ES-I3 (cell line): ENCODE measurements around the gene MATK.

ENCODE experiments used
- H3K36me3 ChIP-seq: 2 replicates; pipeline ENCODE4 v1.6.1; 2013; ENCODE audit warnings: mild to moderate bottlenecking, low read length, control low read depth, moderate library complexity; ENCODE audit not compliant: insufficient read depth
- H3K4me1 ChIP-seq: 2 replicates; pipeline ENCODE4 v1.6.1; 2013; ENCODE audit warnings: mild to moderate bottlenecking, control low read depth, low read length; ENCODE audit not compliant: insufficient read depth
- H3K9ac ChIP-seq: 2 replicates; pipeline ENCODE4 v1.6.1; 2013; ENCODE audit warnings: low read depth, mild to moderate bottlenecking, low read length, moderate library complexity
- H3K9me3 ChIP-seq: 2 replicates; pipeline ENCODE4 v1.6.1; 2013; ENCODE audit warnings: mild to moderate bottlenecking, low read length, moderate library complexity; ENCODE audit not compliant: control insufficient read depth, insufficient read depth

The MATK gene

DNA sequence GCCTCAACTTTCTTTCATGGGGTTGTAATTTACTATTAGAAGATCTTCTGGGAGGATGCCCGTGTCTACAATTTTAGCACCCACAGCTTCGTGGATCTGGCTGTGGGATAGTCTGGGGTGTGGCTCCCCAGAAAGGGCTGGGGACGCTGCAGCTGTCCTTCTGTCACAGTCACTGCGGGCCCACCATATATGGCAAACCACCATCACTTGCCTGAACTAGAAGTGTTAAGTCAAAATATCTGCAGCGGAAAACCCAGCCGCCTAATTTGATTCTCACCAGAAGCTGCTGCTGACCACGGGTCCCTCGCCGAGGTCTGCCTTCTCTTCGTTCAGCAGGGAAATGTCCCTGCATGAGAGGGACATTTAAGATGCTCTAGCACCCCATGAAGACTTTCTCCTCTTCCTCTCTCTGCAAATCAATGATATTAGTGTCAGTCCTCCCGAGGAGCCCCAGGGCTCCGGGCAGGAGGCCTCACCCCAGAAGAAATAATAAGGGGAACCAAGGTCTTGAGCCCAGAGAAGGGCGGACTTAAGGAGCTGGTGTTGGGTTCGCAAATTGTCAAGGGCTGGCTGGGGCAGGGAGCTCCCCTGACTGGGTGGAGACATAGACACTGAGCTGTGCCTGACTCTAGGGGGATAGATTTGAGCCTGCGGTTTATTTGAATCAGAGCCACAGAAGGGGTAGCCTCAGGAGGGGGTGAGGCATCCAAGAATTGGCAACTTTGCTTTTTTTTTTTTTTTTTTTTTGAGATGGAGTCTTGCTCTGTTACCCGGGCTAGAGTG is 3.0 kb upstream of the MATK start:
- H3K9me3 ChIP-seq = no peaks in the 10 kb centered on the region

DNA sequence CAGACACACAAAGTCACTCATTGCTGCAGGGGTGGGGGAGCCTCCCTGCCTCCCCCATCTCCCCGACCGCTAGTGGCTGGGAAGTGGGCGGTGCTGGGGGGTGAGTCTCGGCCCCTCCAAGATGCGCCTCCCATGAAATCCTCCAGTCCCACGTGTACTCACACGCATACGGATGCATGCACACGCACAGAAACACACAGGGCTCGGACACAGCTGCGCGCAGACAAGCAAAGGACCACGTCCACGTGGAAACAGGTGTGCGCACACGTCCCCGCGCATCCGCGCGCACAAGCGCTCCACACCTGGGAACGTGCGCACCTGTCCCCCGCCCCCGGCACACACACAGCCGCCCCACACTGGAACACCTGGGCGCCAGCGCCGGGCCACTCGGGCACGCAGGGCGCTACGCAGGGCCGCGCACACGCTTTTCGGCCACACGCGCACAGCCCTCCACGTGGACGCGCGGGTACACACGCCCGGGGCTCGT is 687 bp downstream of the MATK start:
- H3K36me3 ChIP-seq = peaks cover 4% of the 10 kb centered on the region; the same call in 1 of the 2 replicates
- H3K4me1 ChIP-seq = no peaks in the 10 kb centered on the region
- H3K9ac ChIP-seq = peak overlapping the region; percentile 70
- H3K9me3 ChIP-seq = peaks cover 15% of the 10 kb centered on the region

More for the DNA sequence above, 3.0 kb upstream of the MATK start:
- Histone ChIP-seq H3K36me3 (no peaks in the 10 kb centered on the region), H3K9ac (no peak overlapping the region), H3K4me1 (no peaks in the 10 kb centered on the region)

DNA sequence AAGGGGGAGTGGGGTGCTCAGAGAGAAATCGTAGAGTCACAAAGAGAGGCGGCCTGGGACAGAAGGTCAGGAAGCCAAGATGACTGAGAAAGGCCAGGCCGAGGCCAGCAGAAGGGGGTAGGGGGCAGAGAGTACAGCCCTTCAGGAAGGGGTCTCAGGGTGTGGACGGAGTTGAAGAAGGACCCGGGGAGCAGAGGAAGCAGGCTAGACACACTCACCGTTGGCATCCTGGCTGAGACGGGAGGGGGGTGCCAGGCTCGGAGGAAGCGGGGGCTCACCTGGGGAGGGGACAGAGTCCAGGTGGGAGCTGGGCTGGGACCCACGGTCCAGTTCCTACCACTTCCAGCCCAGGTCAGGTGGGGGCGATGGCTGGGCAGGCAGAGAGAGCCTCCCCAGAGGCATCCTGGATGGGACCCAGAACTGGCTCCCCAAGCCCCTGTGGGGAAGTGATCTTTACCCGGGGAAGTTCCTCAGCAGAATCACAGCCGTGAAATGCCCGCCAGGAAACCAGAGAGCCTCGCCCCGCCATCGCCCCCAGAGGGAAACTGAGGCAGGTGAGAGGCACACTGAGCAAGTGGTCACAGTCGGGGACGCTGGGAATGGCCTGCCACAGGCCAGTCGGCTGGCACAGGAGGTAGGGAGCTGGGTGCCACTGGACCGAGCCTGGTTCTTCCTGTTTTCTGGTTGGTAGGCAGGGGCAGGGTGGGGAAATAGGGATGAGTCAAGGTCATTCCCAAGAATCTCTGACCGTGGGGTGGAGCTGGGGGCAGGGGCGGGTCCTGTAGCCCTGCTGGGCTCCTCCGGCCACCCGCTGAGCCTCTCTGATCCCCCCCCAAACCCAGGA is 1.4 kb downstream of the MATK start:
- peak overlapping the region; percentile 70 for H3K9ac ChIP-seq
- H3K9me3 ChIP-seq = peaks cover 15% of the 10 kb centered on the region
- H3K36me3 ChIP-seq = peaks cover 4% of the 10 kb centered on the region; the same call in 1 of the 2 replicates
- H3K4me1 ChIP-seq = no peaks in the 10 kb centered on the region

DNA sequence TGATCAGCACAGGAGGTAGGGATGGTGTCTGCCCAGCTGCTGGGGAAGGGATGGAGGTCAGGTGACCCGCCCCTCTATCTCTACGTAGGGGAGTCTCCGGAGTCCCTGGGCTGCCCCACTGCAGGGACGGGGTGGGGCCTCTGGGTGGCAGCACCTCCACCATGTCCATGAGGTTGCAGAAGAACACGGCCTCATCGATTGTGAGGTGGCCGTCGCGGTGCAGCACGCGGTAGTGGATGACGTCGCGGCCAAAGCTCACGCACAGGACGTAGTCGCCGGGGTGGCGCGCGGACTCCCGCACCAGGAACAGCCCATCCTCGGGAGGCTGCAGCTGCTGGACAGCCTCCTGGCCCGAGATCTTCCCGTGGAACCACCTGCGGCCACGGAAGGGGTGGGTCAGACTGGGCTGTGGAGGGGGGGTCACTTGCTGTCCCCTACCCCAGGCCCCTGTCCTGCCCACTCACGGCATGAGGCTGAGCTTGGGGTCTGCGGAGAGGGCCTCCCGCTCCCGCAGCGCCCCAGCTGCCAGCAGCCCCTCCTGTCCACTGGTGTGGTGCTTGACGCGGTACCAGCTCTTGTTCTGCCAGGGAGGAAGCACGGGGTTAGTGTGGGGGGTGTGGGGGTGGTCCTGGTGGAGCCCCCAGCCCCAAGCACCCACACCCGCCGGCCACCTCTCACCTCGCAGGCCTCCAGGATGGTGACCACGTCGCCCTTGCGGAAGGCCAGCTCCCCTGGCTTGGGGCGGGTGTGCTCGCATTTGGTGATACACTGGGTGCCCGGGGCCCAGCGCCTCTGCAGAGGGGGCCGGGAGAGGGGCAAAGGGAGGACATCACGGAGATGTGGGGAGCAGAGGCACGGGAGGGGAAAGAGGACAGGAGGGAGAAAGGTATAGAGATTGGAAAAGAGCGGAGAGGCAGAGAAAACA is 2.3 kb downstream of the MATK start:
- Histone ChIP-seq H3K9me3 (peaks cover 15% of the 10 kb centered on the region), H3K4me1 (no peaks in the 10 kb centered on the region), H3K36me3 (peaks cover 4% of the 10 kb centered on the region; the same call in 1 of the 2 replicates), H3K9ac (no peak overlapping the region)

DNA sequence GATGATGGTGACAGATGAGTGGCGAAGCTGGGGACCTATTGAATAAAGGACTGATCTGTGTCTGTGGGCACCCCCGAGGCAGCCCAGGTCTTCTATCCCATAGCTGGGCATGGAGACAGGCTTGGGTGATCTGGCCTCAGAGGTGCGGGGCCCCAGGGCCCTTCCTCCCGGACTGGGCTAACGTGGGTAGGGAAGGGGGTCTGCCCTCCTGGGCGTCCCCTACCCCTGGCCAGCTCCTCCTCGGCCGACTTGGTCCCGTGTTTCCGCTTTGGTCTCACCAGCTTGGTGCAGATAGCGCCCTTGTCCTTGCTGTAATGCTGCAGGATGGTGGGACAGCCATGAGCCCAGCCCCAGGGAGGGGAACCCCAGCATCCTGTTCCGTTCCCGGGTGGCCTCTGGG is 3.3 kb downstream of the MATK start:
- H3K9me3 ChIP-seq = peaks cover 15% of the 10 kb centered on the region
- H3K36me3 ChIP-seq = peaks cover 4% of the 10 kb centered on the region; the same call in 1 of the 2 replicates
- H3K4me1 ChIP-seq = no peaks in the 10 kb centered on the region
- H3K9ac ChIP-seq = no peak overlapping the region

DNA sequence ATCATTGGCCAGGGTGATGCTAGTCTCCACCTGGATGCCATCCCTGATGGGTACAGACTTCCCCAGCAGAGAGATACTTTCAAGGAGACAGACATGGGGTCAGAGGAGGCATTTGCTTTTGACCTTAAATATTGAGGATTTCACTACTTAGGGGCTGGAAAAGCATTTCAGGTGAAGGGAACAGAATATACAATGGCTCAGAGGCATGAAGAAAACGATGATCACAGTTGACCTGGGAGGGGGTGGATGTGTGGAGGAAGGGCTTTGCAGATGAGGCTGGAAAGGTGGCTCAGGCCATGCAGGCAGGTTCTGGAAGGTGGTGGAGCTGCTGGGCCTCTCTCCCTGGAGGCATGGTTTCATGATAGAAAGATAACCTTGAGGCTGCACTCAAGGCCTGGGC is 3.9 kb downstream of the MATK start:
- Histone ChIP-seq H3K9ac (no peak overlapping the region), H3K9me3 (peaks cover 15% of the 10 kb centered on the region), H3K4me1 (no peaks in the 10 kb centered on the region), H3K36me3 (peaks cover 4% of the 10 kb centered on the region; the same call in 1 of the 2 replicates)

DNA sequence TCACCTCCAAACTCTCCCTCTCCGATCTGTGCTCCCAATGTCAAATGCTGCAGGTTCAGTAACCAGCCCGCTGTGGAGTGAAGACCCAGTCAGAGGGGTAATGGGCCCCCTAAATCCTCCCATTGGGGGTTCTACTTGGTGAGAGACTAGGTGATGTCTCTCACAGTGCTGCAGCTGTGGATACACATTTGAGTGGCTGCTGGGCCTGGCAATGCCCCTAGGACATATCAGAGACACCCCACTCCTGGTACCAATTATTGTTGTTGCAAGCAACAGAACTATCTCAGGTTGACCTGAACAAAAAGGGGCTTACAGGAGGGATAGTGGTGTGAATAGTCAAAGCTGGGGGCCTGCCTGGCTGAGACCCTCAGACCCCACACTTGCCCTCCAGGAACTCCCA is 4.6 kb downstream of the MATK start:
- Histone ChIP-seq H3K36me3 (peaks cover 4% of the 10 kb centered on the region; the same call in 1 of the 2 replicates), H3K4me1 (no peaks in the 10 kb centered on the region), H3K9ac (no peak overlapping the region), H3K9me3 (peaks cover 15% of the 10 kb centered on the region)

DNA sequence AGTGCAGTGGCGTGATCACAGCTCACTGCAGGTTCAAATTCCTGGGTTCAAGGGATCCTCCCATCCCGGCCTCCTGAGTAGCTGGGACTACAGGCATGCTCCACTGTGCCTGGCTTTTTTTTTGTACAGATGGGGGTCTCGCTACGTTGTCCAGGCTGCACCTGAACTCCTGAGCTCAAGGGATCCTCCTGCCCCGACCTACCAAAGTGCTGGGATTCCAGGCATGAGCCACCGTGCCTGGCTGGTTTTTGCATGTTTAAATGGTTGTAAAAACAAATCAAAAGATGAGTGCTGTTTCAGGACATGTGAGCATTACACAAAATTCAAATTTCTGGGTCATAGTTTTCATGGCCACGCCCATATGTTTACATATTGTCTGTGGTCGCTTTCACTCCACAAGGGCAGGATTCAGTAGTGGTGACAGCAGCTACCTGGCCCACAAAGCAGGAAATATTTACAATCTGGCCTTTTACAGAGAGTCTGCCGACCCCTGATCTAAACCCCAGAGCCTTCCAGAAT is 5.3 kb downstream of the MATK start:
- Histone ChIP-seq H3K9ac (no peak overlapping the region), H3K36me3 (peaks cover 4% of the 10 kb centered on the region; the same call in 1 of the 2 replicates), H3K4me1 (no peaks in the 10 kb centered on the region), H3K9me3 (peaks cover 15% of the 10 kb centered on the region)

DNA sequence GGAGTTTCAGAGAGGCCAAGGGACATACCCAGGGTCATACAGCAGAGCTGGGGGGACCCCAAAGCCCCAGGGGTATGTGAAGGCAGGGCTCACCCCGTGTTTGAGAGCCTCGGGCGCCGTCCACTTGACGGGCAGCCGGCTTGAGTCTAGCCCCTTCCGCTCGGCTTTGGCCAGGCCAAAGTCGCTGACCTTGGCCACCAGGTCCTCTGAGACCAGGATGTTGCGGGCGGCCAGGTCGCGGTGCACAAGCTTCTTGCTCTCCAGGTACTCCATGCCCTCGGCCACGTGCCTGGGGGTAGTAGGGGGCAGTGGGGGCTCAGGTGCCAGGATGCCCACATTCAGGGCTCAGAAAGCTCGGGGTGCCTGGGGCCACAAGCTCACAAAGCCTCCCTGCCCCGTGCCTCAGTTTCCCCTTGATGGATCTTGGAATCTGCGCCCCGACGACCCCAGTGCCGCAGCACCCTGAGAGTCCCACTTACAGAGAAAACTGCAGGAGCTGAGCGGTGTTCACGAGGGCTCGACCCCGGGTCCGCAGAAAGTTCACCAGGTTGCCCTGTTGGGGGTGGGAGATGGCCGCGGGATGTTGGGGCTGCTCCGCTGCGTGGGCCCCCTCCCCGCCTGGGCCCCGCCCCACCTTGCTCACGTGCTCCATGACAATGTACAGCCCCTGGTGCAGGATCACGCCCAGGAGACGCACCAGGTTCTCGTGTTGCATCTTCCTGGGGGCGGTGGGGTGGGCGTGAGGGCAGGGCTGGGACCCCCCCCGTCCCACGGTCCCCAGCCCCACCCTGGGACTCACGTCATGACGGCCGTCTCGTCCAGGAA is 7.1 kb downstream of the MATK start:
- Histone ChIP-seq H3K9ac (no peak overlapping the region), H3K36me3 (peaks cover 4% of the 10 kb centered on the region; the same call in 1 of the 2 replicates), H3K9me3 (peaks cover 15% of the 10 kb centered on the region), H3K4me1 (no peaks in the 10 kb centered on the region)

DNA sequence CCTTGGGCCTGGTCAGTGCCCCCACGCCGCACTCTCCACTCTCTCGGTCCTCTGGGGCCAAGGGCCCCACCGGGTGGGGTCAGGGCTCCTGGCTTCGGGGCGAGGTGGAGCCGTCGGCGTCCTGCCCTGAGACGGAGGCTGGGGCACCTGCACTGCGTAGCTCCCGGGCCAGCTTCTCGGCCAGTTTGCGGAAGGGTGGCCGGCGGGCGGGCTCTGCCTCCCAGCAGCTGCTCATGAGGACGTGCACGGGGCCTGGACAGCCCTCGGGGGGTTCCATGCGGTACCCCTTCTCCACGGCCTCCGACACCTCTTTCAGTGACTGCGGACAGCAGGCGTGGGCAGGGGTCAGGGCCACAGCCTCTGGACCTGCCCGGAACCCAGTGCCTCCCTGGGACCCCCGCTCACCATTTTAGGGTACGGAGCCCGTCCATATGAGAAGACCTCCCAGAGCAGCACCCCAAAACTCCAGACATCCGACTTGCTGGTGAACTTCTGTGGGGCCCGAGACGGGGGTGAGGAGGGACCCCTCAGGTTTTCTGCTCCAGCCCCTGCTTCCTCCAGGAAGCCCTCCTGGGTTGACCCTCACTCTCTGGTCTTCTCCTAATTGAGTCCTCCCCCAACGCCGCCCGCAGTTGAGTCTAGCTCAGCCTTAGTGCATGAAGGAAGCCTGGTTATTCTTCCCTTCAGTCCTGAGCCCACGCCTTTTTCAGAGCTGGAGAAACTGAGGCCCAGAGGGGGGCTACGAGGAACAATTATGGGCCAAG is 7.9 kb downstream of the MATK start:
- H3K9me3 ChIP-seq = peaks cover 15% of the 10 kb centered on the region
- peaks cover 4% of the 10 kb centered on the region; the same call in 1 of the 2 replicates for H3K36me3 ChIP-seq
- H3K9ac ChIP-seq = no peak overlapping the region
- H3K4me1 ChIP-seq = no peaks in the 10 kb centered on the region

DNA sequence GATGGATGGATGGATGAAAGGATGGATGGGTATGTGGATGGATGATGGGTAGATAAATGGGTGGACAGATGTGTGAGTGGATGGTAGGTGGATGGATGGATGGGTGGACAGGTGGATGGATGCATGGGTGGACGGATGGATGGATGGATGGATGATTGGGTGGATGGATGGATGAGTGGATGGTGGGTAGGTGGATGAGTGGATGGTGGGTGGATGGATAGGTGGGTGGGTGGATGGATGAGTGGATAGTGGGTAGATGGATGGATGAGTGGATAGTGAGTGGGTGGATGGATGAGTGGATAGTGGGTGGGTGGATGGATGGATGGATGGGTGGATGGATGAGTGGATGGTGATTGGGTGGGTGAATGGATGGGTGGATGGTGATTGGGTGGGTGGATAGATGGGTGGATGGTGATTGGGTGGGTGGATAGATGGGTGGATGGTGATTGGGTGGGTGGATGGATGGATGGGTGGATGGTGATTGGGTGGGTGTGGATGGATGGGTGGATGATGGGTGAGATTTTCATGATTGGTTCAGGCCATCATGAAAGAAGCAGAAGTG is 9.6 kb downstream of the MATK start:
- Histone ChIP-seq H3K9me3 (peaks cover 7% of the 10 kb centered on the region; the same call in 1 of the 2 replicates), H3K36me3 (no peaks in the 10 kb centered on the region; the same call in 1 of the 2 replicates), H3K4me1 (no peaks in the 10 kb centered on the region), H3K9ac (no peak overlapping the region)

DNA sequence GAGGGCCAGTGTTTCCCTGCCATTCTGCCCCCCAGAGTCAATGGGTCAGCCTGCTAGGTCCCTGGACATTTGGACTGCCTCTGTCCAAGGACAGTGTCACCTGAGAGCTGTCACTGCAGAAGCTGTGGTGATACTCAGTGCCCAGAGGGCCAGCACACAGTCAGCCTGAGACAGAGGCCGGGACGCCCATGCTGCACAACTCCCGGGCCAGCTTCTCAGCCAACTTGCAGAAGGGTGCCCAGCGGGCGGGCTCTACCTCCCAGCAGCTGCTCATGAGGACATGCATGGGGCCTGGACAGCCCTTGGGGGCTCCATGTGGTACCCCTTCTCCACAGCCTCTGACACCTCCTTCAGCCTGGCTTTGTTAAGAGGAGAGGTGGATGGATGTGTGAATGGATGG is 10.3 kb downstream of the MATK start:
- H3K4me1 ChIP-seq = no peaks in the 10 kb centered on the region
- no peaks in the 10 kb centered on the region for H3K36me3 ChIP-seq
- H3K9me3 ChIP-seq = peaks cover 1% of the 10 kb centered on the region; the same call in 1 of the 2 replicates
- no peak overlapping the region for H3K9ac ChIP-seq
